Prostate gland (tissue), 2 donors: ENCODE measurements around the gene KCNJ6. TPM values are rescaled to one million over a fixed set of nuclear protein-coding genes. Genes with fewer than 3 reads are reported as not detected.
"Not testable (repeated sequence)": the region's sequence is repeated elsewhere in the genome, so short reads cannot be mapped to it uniquely, and the experiment has no call there.

Source experiments
- DNase-seq: peaks from one replicate; pipeline ENCODE4 v3.0.0-alpha.2; 2019; ENCODE audit warnings: low spot score
- H3K27ac ChIP-seq, 2 donors: fragments of 200-600 bp; sonication (generic); 2 replicates each; pipeline ENCODE4 v1.5.1; 2017 to 2019
- H3K27me3 ChIP-seq: fragments of 200-600 bp; sonication (generic); replicated peaks from 2 replicates; pipeline ENCODE4 v1.5.1; 2019; ENCODE audit not compliant: insufficient read depth
- H3K36me3 ChIP-seq, 2 donors: fragments of 200-600 bp; sonication (generic); 1 replicate in 1 of 2; 2 replicates in 1 of 2; pipeline versions ENCODE4 v1.5.1 to v1.8.1; 2017 to 2019
- H3K4me1 ChIP-seq: fragments of 200-600 bp; sonication (generic); replicated peaks from 2 replicates; pipeline ENCODE4 v1.5.1; 2019
- H3K4me3 ChIP-seq, 2 donors: fragments of 200-600 bp; sonication (generic); 2 replicates each; pipeline ENCODE4 v1.5.1; 2017 to 2019
- H3K9me3 ChIP-seq: fragments of 200-600 bp; sonication (generic); 2 replicates; pipeline ENCODE4 v1.5.1; 2017
- CTCF ChIP-seq, 4 experiments: fragments of 200-600 bp in 2 of 4; fragments of 450-650 bp in 2 of 4; sonication (generic) in 2 of 4; IDR thresholded peaks; 1 replicate in 3 of 4; 2 replicates in 1 of 4; pipeline ENCODE4 v1.5.1; 2016 to 2019; ENCODE audit warnings: antibody characterized with exemption in 4 of 4, mild to moderate bottlenecking in 2 of 4, moderate library complexity in 2 of 4
- POLR2A ChIP-seq: fragments of 450-650 bp; IDR thresholded peaks from one replicate; pipeline ENCODE4 v1.6.1; 2016; ENCODE audit warnings: antibody characterized with exemption, mild to moderate bottlenecking
- POLR2AphosphoS5 ChIP-seq: sonication (generic); formaldehyde crosslinking; IDR thresholded peaks from one replicate; pipeline ENCODE4 v1.6.1; 2017; ENCODE audit warnings: antibody characterized with exemption
- WGBS: methylation state at CpG from one replicate; pipeline ENCODE4 v1.1.5; 2018; 5-methylcytosine and 5-hydroxymethylcytosine counted together
- intact Hi-C: fragments of 100-400 bp; cut with DNase I; formaldehyde crosslinking; loops from one replicate; pipeline ENCODE4 v1.14.2; 2022
- total RNA-seq, 2 donors: library from RNA; depleted of rRNA; stranded (reverse); fragments of >200 nt; gene quantifications; one replicate each; pipeline ENCODE4 v1.1.0, GENCODE V29; 2016

KCNJ6 gene
- total RNA-seq, 2 donors from 2014 or later, result 0.23 to 0.36 TPM

DNA sequence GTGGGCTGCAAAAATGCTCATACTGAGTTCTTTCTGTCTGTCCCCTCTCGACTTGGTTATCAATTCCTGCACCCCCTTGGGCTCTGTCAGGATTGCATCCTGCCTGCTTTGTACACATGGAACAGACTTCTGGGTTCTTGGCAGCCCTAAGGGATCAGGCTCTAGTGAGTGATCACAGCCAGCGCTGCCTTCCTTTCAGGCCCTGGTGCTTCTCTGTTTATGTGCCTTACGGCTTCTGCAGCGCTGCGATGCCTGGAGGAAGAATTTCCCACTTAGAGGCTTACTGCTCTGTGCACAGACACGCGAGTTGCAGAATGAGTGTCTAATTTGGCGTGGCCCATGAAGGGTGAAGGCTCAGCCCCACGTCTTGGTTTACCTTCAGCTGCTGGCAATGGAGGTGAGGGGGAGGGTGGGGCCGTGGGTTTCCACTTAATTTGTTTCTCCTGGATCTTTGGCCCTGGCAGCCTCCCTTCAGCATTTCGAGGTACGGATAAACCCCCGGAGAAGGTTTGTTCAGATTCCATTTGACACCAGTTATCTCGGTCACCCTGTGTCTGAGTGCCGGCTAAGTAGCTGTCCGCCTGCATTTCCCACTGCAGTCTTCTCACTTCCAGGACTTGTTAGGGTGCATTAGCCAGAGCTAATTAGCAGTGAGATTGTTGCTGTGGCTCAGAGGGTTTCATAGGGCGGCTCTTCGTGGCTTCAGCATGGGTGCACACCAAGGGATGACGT lies 322.4 kb downstream of the KCNJ6 start:
- H3K4me3 ChIP-seq, result no peak overlapping the region
- DNase-seq, result no peak
- no peaks in the 10 kb centered on the region for H3K9me3 ChIP-seq
- TF ChIP-seq POLR2AphosphoS5 (no peak), CTCF (IDR thresholded peaks at IDR 0.05) (no peak), POLR2A (no peak)
- no peaks in the 10 kb centered on the region for H3K36me3 ChIP-seq
- intact Hi-C loops, result no loop called here
- H3K27ac ChIP-seq, result no peak overlapping the region
- 65% methylated on average over 19 of the region's 19 CpGs for WGBS
- H3K27me3 ChIP-seq, result no peaks in the 10 kb centered on the region
- no peaks in the 10 kb centered on the region for H3K4me1 ChIP-seq

DNA sequence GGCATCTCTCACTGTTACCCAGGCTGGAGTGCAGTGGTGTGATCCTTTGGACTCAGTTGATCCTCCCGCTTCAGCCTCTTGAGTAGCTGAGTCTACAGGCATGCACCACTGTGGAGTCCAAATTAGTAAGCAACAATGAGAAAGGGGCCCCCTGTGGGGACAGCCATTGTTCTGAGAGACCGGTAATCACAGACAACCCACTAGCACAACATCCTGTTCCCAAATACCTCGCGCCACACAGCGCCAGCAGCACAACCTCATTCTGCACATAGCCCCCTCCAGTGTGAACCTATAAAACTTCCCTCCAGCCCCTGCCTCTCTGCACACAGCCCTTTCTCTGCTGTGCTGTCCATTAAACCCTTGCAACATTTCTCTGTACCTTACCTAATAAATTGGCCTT lies 323.2 kb downstream of the KCNJ6 start:
- WGBS, result 67% methylated on average over 5 of the region's 5 CpGs
- Histone ChIP-seq H3K9me3 (no peaks in the 10 kb centered on the region), H3K36me3 (no peaks in the 10 kb centered on the region), H3K27ac (no peak overlapping the region), H3K4me1 (no peaks in the 10 kb centered on the region), H3K27me3 (no peaks in the 10 kb centered on the region), H3K4me3 (no peak overlapping the region)
- intact Hi-C loops, result no loop called here
- TF ChIP-seq POLR2A, result no peak
- DNase-seq, result no peak

- no peaks in the 10 kb centered on the region for H3K27me3 ChIP-seq
- H3K36me3 ChIP-seq, result no peaks in the 10 kb centered on the region
- 83% methylated on average over 4 of the region's 4 CpGs for WGBS
- H3K4me1 ChIP-seq, result no peaks in the 10 kb centered on the region
- H3K9me3 ChIP-seq, result no peaks in the 10 kb centered on the region
- no peak overlapping the region for H3K27ac ChIP-seq
- intact Hi-C loops, result no loop called here
- no peak for TF ChIP-seq POLR2A
- no peak for TF ChIP-seq CTCF (IDR thresholded peaks at IDR 0.05)
- no peak for TF ChIP-seq POLR2AphosphoS5
- H3K4me3 ChIP-seq, result no peak overlapping the region
- DNase-seq, result no peak
These were observed 323.8 kb downstream of the KCNJ6 start for GRCh38 chr21:37592496-37592895.

GRCh38 chr21:37591994-37592393 lies 324.3 kb downstream of the KCNJ6 start:
- H3K27ac ChIP-seq, H3K4me3 ChIP-seq, H3K4me1 ChIP-seq, H3K36me3 ChIP-seq, DNase-seq, H3K9me3 ChIP-seq, intact Hi-C loops, H3K27me3 ChIP-seq: not testable (repeated sequence)
- WGBS, result 90% methylated on average over 12 of the region's 12 CpGs

DNA sequence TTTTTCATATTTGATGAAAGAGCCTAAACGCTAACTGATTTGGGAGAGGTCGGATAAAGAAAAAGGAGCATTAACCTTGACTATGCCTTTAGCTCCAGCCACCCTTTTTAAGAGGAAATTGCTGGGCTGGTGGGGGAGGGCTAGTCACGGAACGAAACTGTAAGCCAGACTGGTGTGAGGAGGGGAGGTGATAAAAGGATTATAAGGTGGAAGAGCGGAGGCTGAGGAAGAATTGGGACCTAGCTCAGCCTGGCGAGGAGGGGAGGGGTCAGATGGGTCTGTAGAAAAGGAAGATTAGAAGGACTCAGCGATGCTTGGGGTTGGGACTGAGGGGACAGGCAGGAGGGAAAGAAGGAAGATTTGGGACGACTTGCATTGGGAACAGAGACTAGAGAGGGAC lies 325.4 kb downstream of the KCNJ6 start:
- H3K36me3 ChIP-seq, intact Hi-C loops, H3K4me1 ChIP-seq, H3K27me3 ChIP-seq, H3K9me3 ChIP-seq, DNase-seq, H3K27ac ChIP-seq, H3K4me3 ChIP-seq: not testable (repeated sequence)
- 56% methylated on average over 8 of the region's 8 CpGs for WGBS

GRCh38 chr21:37588644-37589043 lies 327.6 kb downstream of the KCNJ6 start:
- H3K4me1 ChIP-seq, H3K36me3 ChIP-seq, DNase-seq, H3K9me3 ChIP-seq, H3K27ac ChIP-seq, H3K4me3 ChIP-seq, H3K27me3 ChIP-seq, intact Hi-C loops: not testable (repeated sequence)
- 90% methylated on average over 8 of the region's 8 CpGs for WGBS

GRCh38 chr21:37587635-37588177 lies 328.6 kb downstream of the KCNJ6 start:
- H3K36me3 ChIP-seq, result no peaks in the 10 kb centered on the region
- no peaks in the 10 kb centered on the region for H3K9me3 ChIP-seq
- 82% methylated on average over 5 of the region's 5 CpGs for WGBS
- H3K27ac ChIP-seq, result no peak overlapping the region
- no peak overlapping the region for H3K4me3 ChIP-seq
- no peak for DNase-seq
- intact Hi-C loops, result no loop called here
- H3K27me3 ChIP-seq, result no peaks in the 10 kb centered on the region
- TF ChIP-seq POLR2A (no peak), CTCF (IDR thresholded peaks at IDR 0.05) (no peak), POLR2AphosphoS5 (no peak)
- no peaks in the 10 kb centered on the region for H3K4me1 ChIP-seq
